GM23338 (cell line): ENCODE results near the gene SLC16A11. TPM values are rescaled to one million over a fixed set of nuclear protein-coding genes. Genes with fewer than 3 reads are reported as not detected.

ENCODE experiments used
- ETS1 ChIP-seq: IDR thresholded peaks from 2 replicates; pipeline ENCODE4 v1.6.1; 2016; ENCODE audit warnings: antibody characterized with exemption
- EZH2phosphoT487 ChIP-seq: fragments of 200-600 bp; sonication (generic); IDR thresholded peaks from one replicate; pipeline ENCODE4 v1.8.1; 2018; ENCODE audit warnings: antibody characterized with exemption; ENCODE audit not compliant: unreplicated experiment
- JUNB ChIP-seq: IDR thresholded peaks from one replicate; pipeline ENCODE4 v1.6.1; 2016; ENCODE audit warnings: antibody characterized with exemption; ENCODE audit not compliant: unreplicated experiment
- NANOG ChIP-seq: IDR thresholded peaks from 2 replicates; pipeline ENCODE4 v1.6.1; 2016; ENCODE audit warnings: antibody characterized with exemption, borderline replicate concordance
- REST ChIP-seq: IDR thresholded peaks from one replicate; pipeline ENCODE4 v1.6.1; 2018; ENCODE audit warnings: antibody characterized with exemption; ENCODE audit not compliant: unreplicated experiment
- ZNF114 ChIP-seq: fragments of 250-450 bp; sonication (Bioruptor Pico); IDR thresholded peaks from 2 replicates; pipeline ENCODE4 v1.5.0; 2020; ENCODE audit warnings: mild to moderate bottlenecking, moderate library complexity
- ZNF462 ChIP-seq: fragments of 250-450 bp; sonication (Bioruptor Pico); IDR thresholded peaks from 2 replicates; pipeline ENCODE4 v1.5.0; 2020; ENCODE audit warnings: mild to moderate bottlenecking, moderate library complexity
- polyA plus RNA-seq: library from polyadenylated mRNA; unstranded; fragments of >200 nt; fragmentation: Nextera tagmentation; extraction: Ambion mirVana; gene quantifications from 2 replicates; pipeline ENCODE4 v1.2.1, GENCODE V29; 2016
- total RNA-seq: library from RNA; depleted of rRNA; stranded (reverse); fragments of >200 nt; shearing (Covaris generic); gene quantifications from 2 replicates; pipeline ENCODE4 v1.2.3, GENCODE V29; 2014

SLC16A11 gene
- total and polyA plus RNA-seq, 2 experiments from 2014 or later, result 0.42 to 0.68 TPM

GRCh38 chr17:7010523-7010922 lies 33.4 kb downstream of the SLC16A11 start (continued):
- TF ChIP-seq ZNF462 (CRISPR knock-in tag) (no peak), REST (no peak), ETS1 (no peak), ZNF114 (no peak), JUNB (no peak), NANOG (no peak), EZH2phosphoT487 (no peak)
